OCI-M2 (cell line): Measurements from ENCODE around the gene REL.

Experiments used
- DNase-seq: peaks from one replicate; lab custom pipeline; 2025; ENCODE audit not compliant: unreplicated experiment; lab: John Stamatoyannopoulos, UW

REL gene

GRCh38 chr2:60963190-60963589 lies 81.8 kb downstream of the REL start:
- no peak for DNase-seq

- DNase-seq, result no peak
Measured at GRCh38 chr2:60964651-60965498, 83.5 kb downstream of the REL start.

GRCh38 chr2:60965499-60965785 lies 84.1 kb downstream of the REL start:
- DNase-seq, result no peak

GRCh38 chr2:60966507-60967405 lies 85.4 kb downstream of the REL start:
- no peak for DNase-seq

GRCh38 chr2:60972889-60973656 lies 91.7 kb downstream of the REL start:
- no peak for DNase-seq

- no peak for DNase-seq
Measured at GRCh38 chr2:60973705-60974104, 92.3 kb downstream of the REL start.

GRCh38 chr2:60974652-60975051 lies 93.3 kb downstream of the REL start:
- no peak for DNase-seq
